ENCODE measurements around the gene TMEM255B.
"Not testable (repeated sequence)": the region's sequence is repeated elsewhere in the genome, so short reads cannot be mapped to it uniquely, and the experiment has no call there.

Gene TMEM255B

DNA sequence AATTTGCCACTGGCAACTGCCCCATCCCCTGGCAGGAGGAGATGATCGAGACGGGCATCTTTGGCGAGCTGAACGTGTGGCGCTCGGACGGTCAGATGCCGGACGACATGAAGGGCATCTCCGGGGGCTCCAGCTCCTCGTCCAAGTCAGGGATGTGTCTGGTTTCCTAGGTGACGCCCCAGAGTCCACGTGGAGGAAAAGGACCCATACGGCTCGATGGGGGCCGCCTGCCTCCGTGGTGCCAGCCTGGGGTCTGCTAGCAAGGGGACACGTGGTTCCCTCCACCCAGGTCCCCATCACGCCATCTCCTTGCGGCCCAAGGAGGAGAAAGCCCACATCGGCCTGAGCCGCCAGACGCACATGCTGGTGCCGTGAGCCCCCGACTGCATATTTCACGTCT, 23.8 kb upstream of the TMEM255B start:
- DNase-seq, result no peak

DNA sequence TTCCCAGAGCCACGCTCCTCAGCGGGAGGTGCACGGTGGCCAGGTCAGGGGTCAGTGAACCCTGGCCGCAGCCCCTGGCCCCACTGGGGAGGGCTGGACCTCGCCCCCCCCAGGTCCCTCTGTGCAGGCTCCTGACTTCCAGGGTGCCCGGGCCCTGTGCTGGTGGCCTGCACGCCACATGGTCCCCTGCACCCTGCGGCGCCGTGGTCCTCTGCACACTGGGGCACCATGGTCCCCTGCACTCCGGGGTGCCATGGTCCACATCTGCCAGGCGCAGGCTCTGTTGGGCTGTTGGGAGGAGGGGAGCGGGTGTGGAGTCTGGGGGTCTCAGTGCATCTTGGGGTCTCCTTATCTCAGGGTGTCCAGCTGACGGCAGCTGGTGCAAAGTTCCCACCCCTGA, 23.3 kb upstream of the TMEM255B start:
- no peak for DNase-seq

DNA sequence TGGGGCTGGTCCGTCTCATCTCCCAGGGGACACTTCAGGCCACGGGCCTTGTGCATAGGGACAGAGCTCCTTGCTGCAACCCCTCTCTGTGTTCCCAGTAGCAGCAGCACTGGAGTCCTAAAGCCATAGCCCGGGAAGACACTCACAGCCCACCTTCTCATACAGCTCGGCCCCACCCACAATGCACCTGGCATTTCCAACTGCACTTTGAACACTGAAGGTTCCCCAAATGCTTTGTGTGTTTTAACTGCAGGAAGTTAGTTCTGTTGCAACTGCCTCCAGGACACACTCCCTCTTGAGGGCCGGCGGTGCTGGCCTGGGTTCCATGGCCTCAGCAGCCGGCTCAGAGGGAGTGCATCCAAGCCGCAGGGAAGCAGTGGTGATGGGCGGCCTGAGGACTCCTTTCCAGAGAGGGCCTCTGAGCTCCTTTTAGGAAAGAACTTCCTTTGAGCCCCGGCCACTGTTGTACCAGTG, 22.7 kb upstream of the TMEM255B start:
- no peak for DNase-seq

DNA sequence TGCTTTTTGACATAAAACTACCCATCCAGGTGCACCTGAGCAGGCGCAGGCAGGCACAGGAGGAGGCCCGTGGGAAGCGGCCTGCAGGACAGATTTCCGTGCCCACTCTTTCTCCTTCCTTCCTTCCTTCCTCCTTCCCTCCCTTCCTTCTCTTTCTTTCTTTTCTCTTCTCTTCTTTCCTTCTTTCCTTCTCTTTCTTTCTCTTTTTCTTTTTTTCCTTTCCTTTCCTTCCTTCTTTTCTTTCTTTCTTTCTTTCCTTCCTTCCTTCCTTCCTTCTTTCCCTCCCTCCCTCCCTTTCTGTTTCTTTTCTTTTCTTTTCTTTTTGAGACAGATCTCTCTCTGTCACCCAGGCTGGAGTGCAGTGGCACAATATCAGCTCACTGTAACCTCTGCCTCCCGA, 21.2 kb upstream of the TMEM255B start:
- no peak for DNase-seq

DNA sequence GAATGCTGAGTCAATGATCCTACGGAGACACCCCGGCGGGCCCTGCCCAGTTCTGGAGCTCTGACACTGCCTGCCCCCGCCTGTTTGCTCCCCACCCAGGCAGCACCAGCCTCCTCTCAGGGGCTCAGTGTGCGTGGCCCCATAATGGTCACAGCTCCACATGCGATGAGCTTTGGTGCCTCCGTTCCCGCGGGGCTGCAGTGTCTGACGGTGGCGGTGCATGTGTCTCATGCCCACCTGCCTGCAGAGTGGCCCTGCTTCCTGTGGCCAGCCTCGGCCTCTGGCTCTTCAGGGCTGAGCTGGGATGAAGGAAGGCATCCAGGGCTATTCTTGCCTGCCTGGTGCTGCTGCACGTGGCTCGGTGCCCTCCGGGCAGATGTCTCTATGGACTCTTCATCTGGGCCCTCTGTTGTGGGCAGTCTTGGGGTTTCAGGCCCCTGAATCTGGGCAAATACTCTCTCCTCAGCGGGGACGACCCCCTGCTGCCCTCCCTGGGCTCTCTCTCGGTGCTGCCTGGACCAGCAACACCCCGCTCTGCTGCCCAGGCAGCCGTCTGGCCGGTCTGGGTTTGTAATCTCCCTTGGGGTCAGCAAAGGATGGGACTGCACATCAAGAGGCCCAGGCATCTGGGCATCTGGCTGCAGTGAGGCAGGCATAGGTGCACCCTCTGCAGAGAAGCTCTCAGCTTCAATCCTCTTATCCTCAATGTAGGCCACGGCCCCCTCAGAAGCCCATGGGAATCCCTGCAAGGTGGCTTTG, 19.3 kb upstream of the TMEM255B start:
- no peak for DNase-seq

DNA sequence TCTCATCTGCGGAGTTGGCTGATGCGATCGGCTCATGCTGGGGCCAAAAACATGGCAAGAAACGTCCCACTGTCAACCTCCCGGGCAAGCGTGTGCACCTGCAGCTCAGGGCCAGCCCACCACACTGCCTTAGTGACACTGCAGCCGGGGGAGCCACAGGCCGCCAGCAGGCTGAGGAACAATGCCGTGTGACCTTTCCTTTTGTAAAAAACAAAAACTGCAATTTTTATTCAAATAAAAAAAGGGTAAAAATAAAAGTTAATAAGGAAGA, 18.8 kb upstream of the TMEM255B start:
- no peak for DNase-seq

DNA sequence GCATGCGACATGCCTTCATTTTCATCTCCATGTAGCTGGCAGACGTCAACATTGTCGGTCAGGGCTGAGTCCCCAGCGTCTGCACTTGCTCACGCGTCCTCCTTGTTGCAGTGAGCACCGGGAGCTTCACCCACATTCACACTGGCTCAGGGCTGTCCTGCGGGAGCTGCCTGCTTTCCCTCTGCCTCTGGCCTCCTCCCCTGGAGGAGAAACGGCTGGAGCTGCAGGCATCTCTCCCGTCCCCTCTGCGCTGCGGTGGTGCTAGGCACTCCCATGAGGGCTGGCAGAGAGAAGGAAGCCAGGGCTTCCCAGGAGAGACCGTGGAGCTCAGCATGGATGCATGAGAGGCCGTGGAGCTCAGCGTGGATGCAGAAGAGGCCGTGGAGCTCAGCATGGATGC, 18.4 kb upstream of the TMEM255B start:
- DNase-seq, result no peak

DNA sequence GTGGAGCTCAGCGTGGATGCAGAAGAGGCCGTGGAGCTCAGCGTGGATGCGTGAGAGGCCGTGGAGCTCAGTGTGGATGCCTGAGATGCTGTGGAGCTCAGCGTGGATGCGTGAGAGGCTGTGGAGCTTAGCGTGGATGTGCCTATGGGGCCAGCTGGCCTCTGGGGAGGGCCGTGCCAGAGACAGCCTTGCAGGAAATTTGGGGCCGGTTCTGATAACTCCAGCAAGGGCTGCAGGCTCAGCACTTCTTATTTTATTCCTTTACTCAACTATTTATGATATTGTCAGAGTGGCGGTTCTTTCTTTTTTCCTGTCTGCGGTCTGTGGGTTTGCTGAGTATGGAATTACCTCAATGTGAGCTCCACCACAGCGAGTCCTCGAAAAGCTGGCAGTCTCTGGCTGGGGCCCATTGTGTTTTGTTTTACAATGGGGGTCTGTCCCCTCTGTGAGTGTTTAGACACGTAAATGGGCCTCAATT, 17.8 kb upstream of the TMEM255B start:
- no peak for DNase-seq

DNA sequence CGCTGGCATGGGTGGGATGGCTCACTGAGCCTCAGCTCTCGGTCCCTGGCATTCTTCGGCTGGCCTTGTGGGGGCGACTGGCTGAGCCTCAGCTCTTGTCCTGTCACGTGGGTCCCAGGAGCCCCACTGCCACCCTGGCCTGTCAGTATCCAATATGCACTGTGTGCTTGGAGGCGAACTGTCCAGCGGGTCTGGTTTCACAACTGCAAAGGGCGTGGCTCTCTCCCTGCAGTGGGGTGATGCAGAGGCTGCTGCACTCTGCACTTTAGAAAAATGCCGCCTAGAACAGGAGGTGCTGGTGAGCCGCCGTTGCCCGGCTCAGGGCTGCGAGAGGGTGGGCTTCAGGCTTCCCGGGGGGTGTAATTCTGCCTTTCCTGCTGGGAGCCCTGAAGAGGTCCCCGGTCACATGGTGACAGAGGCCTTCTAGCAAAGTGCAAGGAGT, 17.0 kb upstream of the TMEM255B start:
- no peak for DNase-seq

DNA sequence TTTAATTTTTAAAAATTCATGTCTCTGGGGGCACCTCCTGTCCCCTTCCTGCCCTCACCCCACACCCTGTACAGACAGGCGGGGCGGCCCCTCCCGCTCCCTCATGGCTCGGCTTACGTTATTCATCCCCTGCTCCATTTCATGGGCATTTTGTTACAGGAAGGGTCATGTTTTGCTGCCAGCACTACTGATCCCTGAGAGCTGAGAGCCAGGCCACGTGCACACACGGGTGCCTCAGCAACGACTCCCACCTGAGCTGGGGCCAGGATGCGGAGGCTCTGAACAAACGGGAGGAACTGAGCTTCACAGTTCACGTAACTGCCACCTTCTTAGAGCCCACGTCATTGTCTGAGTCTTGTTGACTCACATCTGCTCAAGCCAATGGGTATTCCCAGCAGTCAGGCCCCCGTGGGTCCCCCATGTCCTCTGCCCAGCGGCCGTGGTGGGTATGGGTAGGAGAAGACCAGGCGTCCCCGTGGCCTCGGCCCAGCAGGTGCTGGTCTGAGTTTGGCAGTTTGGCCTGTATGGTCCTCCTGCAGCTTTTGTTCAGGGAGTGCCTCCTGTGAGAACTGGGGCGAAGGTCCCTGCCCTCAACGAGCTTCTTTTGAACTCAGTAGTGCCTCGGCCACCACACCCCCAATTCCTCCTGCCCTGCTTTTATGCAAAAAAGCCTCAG, 16.4 kb upstream of the TMEM255B start:
- no peak for DNase-seq

DNA sequence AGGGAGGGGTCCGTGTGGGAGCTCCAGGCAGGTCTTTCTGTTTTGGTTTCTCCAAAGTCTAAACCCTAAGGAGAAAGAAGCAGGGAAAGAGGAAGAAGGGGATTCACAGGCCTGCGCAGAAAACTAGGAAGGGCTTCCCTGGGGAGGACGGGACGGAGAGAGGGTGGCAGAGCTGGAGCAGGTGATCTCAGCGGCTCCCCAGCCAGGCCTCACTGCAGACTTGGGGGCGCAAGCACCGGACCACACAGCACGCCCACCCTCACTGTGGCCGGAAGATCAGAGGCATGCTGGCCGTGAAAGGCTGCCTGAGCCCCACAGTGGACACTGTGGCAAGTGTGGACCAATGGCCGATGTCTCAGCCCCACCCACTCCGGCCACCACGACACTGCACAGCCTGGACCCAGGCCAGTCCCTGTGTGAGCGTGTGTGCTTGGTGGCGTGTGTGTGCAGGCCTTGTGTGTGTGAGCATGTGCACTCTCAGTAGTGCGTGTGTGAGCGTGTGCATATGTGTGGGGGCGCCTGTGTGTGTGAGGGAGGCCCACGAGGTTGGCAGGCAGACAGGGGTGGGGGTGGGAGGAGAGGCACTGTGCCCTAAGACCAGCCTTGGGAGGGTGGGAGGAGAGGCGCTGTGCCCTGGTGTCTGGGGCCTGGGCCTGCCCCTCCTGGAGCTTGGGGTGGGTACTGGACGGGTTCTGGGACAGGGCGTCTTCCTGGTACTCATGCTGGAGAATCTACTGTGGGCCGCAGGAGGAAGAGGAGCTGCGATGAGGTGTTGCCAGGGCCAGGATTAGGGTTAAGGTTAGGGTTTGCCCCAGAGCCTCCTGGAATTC, 15.4 kb upstream of the TMEM255B start:
- DNase-seq, result no peak

DNA sequence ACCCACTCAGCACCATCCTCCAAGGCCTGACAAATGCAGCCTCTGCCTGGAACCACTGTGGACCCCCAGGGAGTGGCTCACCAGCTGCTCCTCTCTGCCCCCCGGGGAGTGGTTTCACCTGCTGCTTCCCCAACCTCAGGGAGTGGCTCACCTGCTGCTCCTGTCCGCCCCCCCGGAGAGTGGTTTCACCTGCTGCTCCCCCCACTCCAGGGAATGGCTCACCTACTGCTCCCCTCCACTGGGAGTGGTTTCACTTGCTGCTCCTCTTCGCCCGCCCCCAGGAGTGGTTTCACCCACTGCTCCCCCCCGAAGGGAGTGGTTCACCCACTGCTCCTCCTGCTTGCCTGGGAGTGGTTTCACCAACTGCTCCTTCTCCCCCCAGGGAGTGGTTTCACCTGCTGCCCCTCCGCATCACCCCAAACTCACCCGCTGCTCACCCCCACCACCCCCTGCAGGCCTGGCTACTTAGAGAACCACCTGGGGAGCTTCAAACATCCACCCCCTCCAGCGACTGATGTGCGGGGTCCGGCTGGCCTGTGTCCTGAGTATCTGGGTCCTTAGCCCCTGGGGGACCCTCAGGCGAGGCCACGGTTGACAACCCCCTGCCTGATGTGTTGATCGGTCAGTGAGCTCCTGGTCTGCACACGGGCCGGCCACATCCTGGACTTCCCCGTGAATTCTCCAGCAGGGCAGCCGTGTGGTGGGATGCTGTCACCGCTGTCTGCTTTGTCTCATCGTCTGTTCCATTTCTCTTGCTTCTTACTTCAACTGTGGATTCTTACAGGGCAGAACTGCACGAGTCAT, 14.6 kb upstream of the TMEM255B start:
- no peak for DNase-seq

DNA sequence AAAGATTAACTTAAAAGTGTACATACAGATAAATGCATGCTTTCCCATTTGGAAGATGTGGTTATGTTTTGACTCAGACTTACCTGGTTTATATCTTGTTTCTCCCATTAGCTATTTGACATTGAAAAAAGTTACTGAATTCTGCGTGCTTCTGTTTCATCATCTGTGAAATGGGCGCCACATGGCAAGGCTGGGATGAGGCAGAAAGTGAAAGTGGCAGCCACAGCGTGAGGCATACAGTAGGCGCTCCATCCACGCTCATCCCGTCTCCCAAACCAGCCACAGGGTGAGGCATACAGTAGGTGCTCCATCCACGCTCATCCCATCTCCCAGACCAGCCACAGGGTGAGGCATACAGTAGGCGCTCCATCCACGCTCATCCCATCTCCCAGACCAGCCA, 14.0 kb upstream of the TMEM255B start:
- DNase-seq, result no peak

DNA sequence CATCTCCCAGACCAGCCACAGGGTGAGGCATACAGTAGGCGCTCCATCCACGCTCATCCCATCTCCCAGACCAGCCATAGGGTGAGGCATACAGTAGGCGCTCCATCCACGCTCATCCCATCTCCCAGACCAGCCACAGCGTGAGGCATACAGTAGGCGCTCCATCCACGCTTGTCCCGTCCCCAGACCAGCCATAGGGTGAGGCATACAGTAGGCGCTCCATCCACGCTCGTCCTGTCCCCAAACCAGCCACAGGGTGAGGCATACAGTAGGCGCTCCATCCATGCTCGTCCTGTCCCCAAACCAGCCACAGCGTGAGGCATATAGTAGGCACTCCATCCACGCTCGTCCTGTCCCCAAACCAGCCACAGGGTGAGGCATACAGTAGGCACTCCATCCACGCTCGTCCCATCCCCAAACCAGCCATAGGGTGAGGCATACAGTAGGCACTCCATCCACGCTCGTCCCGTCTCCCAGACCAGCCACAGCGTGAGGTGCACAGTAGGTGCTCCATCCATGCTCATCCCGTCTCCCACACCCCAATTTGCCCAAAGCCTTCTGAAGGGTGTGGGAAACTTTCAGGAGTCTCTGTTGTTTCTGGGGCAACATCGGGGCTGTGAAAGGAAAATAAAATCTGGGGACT, 13.4 kb upstream of the TMEM255B start:
- not testable (repeated sequence) for DNase-seq

DNA sequence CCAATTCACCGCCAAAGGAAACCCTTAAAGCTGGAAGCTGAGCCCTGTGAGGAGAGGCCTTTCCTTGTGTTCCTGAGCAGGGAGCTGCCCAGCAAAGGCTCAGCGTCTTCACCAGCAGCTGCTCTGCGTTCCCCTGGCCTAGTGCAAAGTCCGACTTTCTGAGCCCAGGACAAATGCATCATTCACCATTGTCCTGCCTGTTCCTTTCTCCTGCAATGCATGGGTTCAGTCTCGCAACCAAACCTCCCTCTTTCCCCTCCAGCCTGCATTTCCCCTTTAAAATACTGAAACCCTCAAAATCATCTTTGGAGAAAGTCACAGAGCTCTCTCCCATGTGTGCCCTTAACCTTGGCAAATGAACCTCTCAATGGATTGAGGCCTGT, 12.9 kb upstream of the TMEM255B start:
- no peak for DNase-seq

DNA sequence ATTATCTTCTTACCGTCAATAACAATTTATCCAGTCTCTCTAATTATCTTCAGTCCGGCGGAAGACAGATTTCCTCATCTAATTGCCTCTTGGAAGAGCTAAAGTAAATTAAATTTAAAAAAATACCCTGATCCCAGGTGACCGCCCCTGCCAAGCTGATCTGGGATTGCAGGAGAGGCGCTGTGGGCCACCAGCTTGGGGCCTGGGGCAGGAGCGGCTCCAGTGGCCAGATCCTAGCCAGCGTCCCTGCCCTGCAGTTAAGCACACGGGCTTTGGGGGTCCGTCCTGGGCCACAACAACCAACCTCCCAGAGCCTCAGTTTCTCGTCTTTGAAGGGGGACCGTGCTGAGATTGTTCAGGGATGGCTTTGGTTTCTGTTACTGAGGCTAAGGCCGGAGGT, 12.4 kb upstream of the TMEM255B start:
- DNase-seq, result no peak

DNA sequence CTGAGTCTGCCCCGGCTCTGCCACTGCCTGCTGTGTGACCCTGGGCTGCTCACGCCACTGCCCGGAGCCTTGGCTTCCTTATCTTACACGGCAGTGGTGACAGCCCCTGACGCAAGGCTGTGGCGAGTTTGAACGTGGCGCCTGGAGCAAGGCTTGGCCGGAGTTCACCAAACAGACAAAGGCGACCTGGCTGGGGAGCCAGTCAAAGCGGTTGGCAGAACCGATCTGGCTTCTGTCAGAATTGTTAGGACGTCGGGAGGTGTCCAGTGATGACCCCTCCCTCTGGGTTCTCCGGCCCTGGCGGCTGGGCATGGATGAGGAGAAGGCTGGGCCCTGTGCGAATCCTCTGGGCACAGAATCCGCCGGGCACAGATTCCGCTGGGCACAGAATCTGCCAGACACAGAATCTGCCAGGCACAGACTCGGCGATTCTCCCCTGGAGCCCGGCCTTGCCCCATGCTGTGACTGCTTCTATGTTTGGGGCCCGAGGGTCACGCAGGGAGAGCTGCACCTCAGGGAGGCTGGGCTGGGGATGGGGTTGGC, 11.7 kb upstream of the TMEM255B start:
- DNase-seq, result no peak

DNA sequence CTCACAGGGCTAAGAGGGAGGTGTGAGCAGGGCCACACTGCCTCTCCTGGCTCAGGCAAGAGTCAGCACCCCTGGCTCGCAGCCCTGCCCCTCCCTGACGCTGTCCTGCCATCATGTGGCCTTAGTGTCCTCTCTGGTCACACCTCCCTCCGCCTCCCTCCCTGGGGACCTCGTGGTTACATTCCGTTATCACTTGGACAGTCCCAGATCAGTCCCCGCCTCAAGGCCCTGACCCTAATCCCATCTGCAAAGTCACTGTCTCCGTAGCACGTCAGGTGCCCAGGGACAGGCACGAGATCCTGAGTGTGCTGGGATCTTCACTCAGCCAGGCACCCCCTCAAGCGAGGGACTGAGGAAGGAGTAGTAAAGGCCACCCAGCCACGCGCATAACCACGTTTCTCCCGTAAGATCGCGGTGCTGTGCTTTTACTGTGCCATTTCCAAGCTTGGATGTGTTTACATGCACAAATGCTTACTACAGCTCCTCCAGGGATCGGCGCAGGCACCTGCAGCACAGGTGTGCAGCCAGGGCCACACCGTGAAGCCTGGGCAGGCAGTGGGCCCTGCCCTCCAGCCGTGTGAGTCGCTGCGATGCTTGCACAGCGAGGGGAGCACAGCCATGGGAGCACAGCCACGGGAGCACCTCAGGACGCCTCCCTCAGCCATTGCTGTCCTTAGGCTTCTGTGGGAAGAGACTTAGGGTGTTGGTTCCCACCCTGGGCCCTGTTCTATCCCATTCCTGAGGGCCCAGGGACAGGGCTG, 10.7 kb upstream of the TMEM255B start:
- no peak for DNase-seq

DNA sequence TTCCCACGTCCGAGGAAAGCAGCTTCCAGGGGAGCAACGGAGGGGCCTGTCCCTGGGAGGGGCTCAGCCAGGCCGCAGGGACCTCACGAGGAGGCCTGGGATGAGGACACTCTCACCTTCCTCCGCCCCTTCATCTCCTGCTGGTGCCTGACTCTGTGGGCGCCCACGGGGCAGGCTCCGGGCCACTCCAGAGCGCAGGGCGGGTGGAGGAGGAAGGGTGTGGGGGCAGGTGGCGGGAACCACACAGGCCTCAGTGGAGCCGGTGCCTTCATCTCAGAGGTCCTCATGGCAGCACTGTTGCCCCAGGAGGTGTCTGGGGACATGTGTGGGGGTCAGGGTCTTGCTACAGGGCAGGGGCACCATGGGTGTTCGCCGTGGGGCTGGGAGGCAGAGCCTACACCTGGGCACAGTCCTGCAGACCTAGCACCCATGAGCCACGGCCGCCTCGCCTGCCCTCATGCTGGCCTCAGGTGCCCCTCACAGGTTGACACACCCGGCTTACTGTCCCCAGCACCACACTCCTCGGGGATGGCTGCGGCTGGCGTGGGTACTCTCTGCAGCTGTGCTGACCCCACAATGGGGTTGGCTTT, 10.1 kb upstream of the TMEM255B start:
- DNase-seq, result no peak

DNA sequence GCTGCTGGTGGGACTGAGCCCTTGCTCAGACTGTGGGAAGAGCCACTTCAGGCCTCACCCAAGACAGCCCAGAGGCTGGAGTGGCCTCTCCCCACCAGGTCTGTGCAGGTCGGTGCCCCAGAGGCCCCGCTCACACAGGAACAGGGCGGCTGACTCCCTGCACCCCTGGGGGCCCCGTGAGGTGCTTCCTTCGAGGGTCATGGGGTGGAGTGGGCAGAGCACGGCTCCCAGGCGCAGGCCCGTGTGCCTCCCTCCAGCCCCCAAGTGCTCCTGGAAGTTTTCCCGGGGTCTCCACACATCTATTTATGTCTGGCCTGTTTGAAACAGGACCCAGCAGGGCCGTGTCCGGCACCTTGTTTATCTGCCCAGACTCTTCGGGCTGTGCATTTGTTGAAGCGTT, 9.5 kb upstream of the TMEM255B start:
- DNase-seq, result no peak

DNA sequence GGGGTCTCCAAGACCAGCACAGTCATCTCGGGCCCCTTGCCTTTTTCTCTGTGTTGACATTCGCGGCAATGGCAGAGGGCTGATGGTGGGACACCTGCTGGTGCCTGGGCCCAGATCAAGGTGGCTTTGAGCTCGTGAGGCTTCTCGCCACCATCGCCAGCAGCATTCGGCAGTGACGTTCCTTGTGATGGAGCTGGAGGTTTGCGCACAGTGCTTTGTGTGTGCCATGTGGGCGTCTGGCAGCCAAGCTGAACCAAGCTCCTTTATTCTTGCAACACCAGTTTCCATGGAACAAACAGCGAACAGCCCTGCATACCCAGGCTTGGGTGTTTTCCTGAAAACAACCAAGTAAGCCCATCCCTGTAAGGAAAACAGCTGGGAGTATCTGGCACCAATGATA, 9.1 kb upstream of the TMEM255B start:
- no peak for DNase-seq

Data from stimulated activated CD4-positive, alpha-beta T cell treated with anti-CD3 and anti-CD28 coated beads, Interleukin-12 subunit alpha, Interleukin-12 subunit beta, amount 100 ng/mL, for 4 hours (primary cell).